ENCODE measurements around the gene SLC10A1.
A peak's percentile ranks its signal among the peaks of the same experiment; 100 is the strongest.
"Not testable (repeated sequence)": the region's sequence is repeated elsewhere in the genome, so short reads cannot be mapped to it uniquely, and the experiment has no call there.

SLC10A1 gene

GRCh38 chr14:69741055-69741454, 56.0 kb downstream of the SLC10A1 start:
- peaks cover 20% of the 10 kb centered on the region for H3K4me1 ChIP-seq (ENCODE audit: insufficient read depth, poor library complexity, severe bottlenecking)
- H3K36me3 ChIP-seq (ENCODE audit: low read depth) = no peaks in the 10 kb centered on the region
- H3K27me3 ChIP-seq (ENCODE audit: insufficient read depth, poor library complexity, severe bottlenecking) = no peaks in the 10 kb centered on the region
- no peak for TF ChIP-seq CTCF (IDR thresholded peaks at IDR 0.05; ENCODE audit: poor library complexity, severe bottlenecking)
- H3K27ac ChIP-seq (ENCODE audit: poor library complexity, severe bottlenecking) = peak overlapping the region; percentile 39
- DNase-seq (ENCODE audit: low spot score) = no peak
- ATAC-seq (ENCODE audit: low read depth) = peak; percentile 96
- no peak overlapping the region for H3K4me3 ChIP-seq (ENCODE audit: severe bottlenecking)
- peaks cover 15% of the 10 kb centered on the region for H3K9me3 ChIP-seq (ENCODE audit: severe bottlenecking)

- ATAC-seq (ENCODE audit: low read depth); H3K27me3 ChIP-seq (ENCODE audit: insufficient read depth, poor library complexity, severe bottlenecking); DNase-seq (ENCODE audit: low spot score); H3K4me3 ChIP-seq (ENCODE audit: severe bottlenecking); H3K27ac ChIP-seq (ENCODE audit: poor library complexity, severe bottlenecking); H3K36me3 ChIP-seq (ENCODE audit: low read depth); H3K9me3 ChIP-seq (ENCODE audit: severe bottlenecking): not testable (repeated sequence)
- peaks cover 18% of the 10 kb centered on the region for H3K4me1 ChIP-seq (ENCODE audit: insufficient read depth, poor library complexity, severe bottlenecking)
These were observed 60.6 kb downstream of the SLC10A1 start for GRCh38 chr14:69736405-69736804.

- H3K27ac ChIP-seq (ENCODE audit: poor library complexity, severe bottlenecking); ATAC-seq (ENCODE audit: low read depth); H3K27me3 ChIP-seq (ENCODE audit: insufficient read depth, poor library complexity, severe bottlenecking); H3K4me3 ChIP-seq (ENCODE audit: severe bottlenecking); H3K4me1 ChIP-seq (ENCODE audit: insufficient read depth, poor library complexity, severe bottlenecking); DNase-seq (ENCODE audit: low spot score); H3K36me3 ChIP-seq (ENCODE audit: low read depth); H3K9me3 ChIP-seq (ENCODE audit: severe bottlenecking): not testable (repeated sequence)
These were observed 65.0 kb downstream of the SLC10A1 start for GRCh38 chr14:69731919-69732598.

GRCh38 chr14:69727860-69728259, 69.2 kb downstream of the SLC10A1 start:
- ATAC-seq (ENCODE audit: low read depth) (no peak), DNase-seq (ENCODE audit: low spot score) (no peak)
- Histone ChIP-seq H3K9me3 (ENCODE audit: severe bottlenecking) (no peaks in the 10 kb centered on the region), H3K27me3 (ENCODE audit: insufficient read depth, poor library complexity, severe bottlenecking) (no peaks in the 10 kb centered on the region), H3K4me3 (ENCODE audit: severe bottlenecking) (no peak overlapping the region), H3K36me3 (ENCODE audit: low read depth) (no peaks in the 10 kb centered on the region), H3K27ac (ENCODE audit: poor library complexity, severe bottlenecking) (no peak overlapping the region), H3K4me1 (ENCODE audit: insufficient read depth, poor library complexity, severe bottlenecking) (no peaks in the 10 kb centered on the region)
- TF ChIP-seq CTCF (IDR thresholded peaks at IDR 0.05; ENCODE audit: poor library complexity, severe bottlenecking) = no peak

GRCh38 chr14:69726761-69727511, 70.1 kb downstream of the SLC10A1 start:
- Histone ChIP-seq H3K4me1 (ENCODE audit: insufficient read depth, poor library complexity, severe bottlenecking) (no peaks in the 10 kb centered on the region), H3K27ac (ENCODE audit: poor library complexity, severe bottlenecking) (no peak overlapping the region), H3K36me3 (ENCODE audit: low read depth) (no peaks in the 10 kb centered on the region), H3K27me3 (ENCODE audit: insufficient read depth, poor library complexity, severe bottlenecking) (no peaks in the 10 kb centered on the region), H3K4me3 (ENCODE audit: severe bottlenecking) (peak overlapping the region; percentile 17), H3K9me3 (ENCODE audit: severe bottlenecking) (no peaks in the 10 kb centered on the region)
- DNase-seq (ENCODE audit: low spot score) (peak; percentile 76), ATAC-seq (ENCODE audit: low read depth) (peak; percentile 94)
- TF ChIP-seq CTCF (IDR thresholded peaks at IDR 0.05; ENCODE audit: poor library complexity, severe bottlenecking) = peak; percentile 99
